ENCODE data around the gene CCDC51.
"Not testable (repeated sequence)": the region's sequence is repeated elsewhere in the genome, so short reads cannot be mapped to it uniquely, and the experiment has no call there.

Gene CCDC51

GRCh38 chr3:48439820-48440589 lies at the start of gene CCDC51, which contains the start of gene TMA7:
Gene CCDC51 (minus strand): TSS chr3:48440119. CDS start chr3:48435128, 4,991 bp downstream.
Gene TMA7 (plus strand): TSS chr3:48440257. CDS start chr3:48440297, 40 bp downstream.
- peak; percentile 96 for DNase-seq (ENCODE audit: low spot score)

GRCh38 chr3:48486952-48487351 lies 47.0 kb upstream of the CCDC51 start:
- no peak for DNase-seq (ENCODE audit: low spot score)

- not testable (repeated sequence) for DNase-seq (ENCODE audit: low spot score)
Measured at GRCh38 chr3:48482822-48483221, 42.9 kb upstream of the CCDC51 start.

GRCh38 chr3:48480891-48481290 lies 41.0 kb upstream of the CCDC51 start:
- not testable (repeated sequence) for DNase-seq (ENCODE audit: low spot score)

GRCh38 chr3:48478626-48479555 lies 39.0 kb upstream of the CCDC51 start:
- DNase-seq (ENCODE audit: low spot score), result peak; percentile 10

GRCh38 chr3:48477959-48478520 lies 38.1 kb upstream of the CCDC51 start:
- no peak for DNase-seq (ENCODE audit: low spot score)

- DNase-seq (ENCODE audit: low spot score), result no peak
Measured at GRCh38 chr3:48476426-48477053, 36.6 kb upstream of the CCDC51 start.

- DNase-seq (ENCODE audit: low spot score), result no peak
Measured at GRCh38 chr3:48475188-48475587, 35.3 kb upstream of the CCDC51 start.

GRCh38 chr3:48474619-48475018 lies 34.7 kb upstream of the CCDC51 start:
- DNase-seq (ENCODE audit: low spot score), result no peak

GRCh38 chr3:48474031-48474430 lies 34.1 kb upstream of the CCDC51 start:
- DNase-seq (ENCODE audit: low spot score), result not testable (repeated sequence)

GRCh38 chr3:48473617-48473952 lies 33.7 kb upstream of the CCDC51 start:
- no peak for DNase-seq (ENCODE audit: low spot score)

- DNase-seq (ENCODE audit: low spot score), result peak; percentile 96
Measured at GRCh38 chr3:48472923-48473616, 33.2 kb upstream of the CCDC51 start.

- DNase-seq (ENCODE audit: low spot score), result peak; percentile 69
Measured at GRCh38 chr3:48472673-48472922, 32.7 kb upstream of the CCDC51 start.

- DNase-seq (ENCODE audit: low spot score), result no peak
Measured at GRCh38 chr3:48470286-48470685, 30.4 kb upstream of the CCDC51 start.

GRCh38 chr3:48469046-48469915 lies 29.4 kb upstream of the CCDC51 start:
- no peak for DNase-seq (ENCODE audit: low spot score)

- no peak for DNase-seq (ENCODE audit: low spot score)
Measured at GRCh38 chr3:48468329-48468731, 28.4 kb upstream of the CCDC51 start.

- no peak for DNase-seq (ENCODE audit: low spot score)
Measured at GRCh38 chr3:48467473-48468267, 27.8 kb upstream of the CCDC51 start.

- no peak for DNase-seq (ENCODE audit: low spot score)
Measured at GRCh38 chr3:48467110-48467454, 27.2 kb upstream of the CCDC51 start.

GRCh38 chr3:48466386-48467109 lies 26.6 kb upstream of the CCDC51 start:
- DNase-seq (ENCODE audit: low spot score), result no peak

Data from D341Med (cell line).